H1 (cell line): ENCODE results near the gene OR1K1.

Experiments used
- CHD1 ChIP-seq: IDR thresholded peaks from 2 replicates; pipeline ENCODE4 v1.6.1; 2012; ENCODE audit warnings: low read depth, low read length, improper control_type of control experiment
- CTCF ChIP-seq, 3 experiments: IDR thresholded peaks; 1 replicate in 2 of 3; 2 replicates in 1 of 3; pipeline versions ENCODE4 v1.5.1 to v1.6.1; 2011; ENCODE audit warnings: low read length in 3 of 3, mild to moderate bottlenecking in 3 of 3, inconsistent platforms in 2 of 3, low read depth in 1 of 3, moderate library complexity in 1 of 3; ENCODE audit not compliant: insufficient read depth in 1 of 3; ENCODE audit errors: control extremely low read depth in 1 of 3
- EZH2 ChIP-seq: fragments of 200-600 bp; sonication (generic); IDR thresholded peaks from 2 replicates; pipeline ENCODE4 v1.7.1; 2012; ENCODE audit warnings: low read depth, mild to moderate bottlenecking, moderate library complexity, low read length, inconsistent platforms; ENCODE audit not compliant: severe bottlenecking
- GTF2F1 ChIP-seq: IDR thresholded peaks from 2 replicates; pipeline ENCODE4 v1.6.1; 2012; ENCODE audit warnings: low read depth, low read length, improper control_type of control experiment, borderline replicate concordance
- POLR2A ChIP-seq, 2 experiments: IDR thresholded peaks; 1 replicate in 1 of 2; 2 replicates in 1 of 2; pipeline ENCODE4 v1.6.1; 2011; ENCODE audit warnings: low read depth in 2 of 2, low read length in 2 of 2, mild to moderate bottlenecking in 2 of 2; ENCODE audit errors: control extremely low read depth in 1 of 2
- POLR2AphosphoS5 ChIP-seq: IDR thresholded peaks from 2 replicates; pipeline ENCODE4 v1.6.1; 2011; ENCODE audit warnings: low read depth, low read length
- SUZ12 ChIP-seq: fragments of 200-600 bp; sonication (generic); IDR thresholded peaks from 2 replicates; pipeline ENCODE4 v1.6.1; 2012; ENCODE audit warnings: mild to moderate bottlenecking, inconsistent platforms, low read length, moderate library complexity, mixed read lengths
- TAF1 ChIP-seq: IDR thresholded peaks from 2 replicates; pipeline ENCODE4 v1.6.1; 2011; ENCODE audit warnings: mild to moderate bottlenecking, low read depth, low read length
- USF2 ChIP-seq: IDR thresholded peaks from 2 replicates; pipeline ENCODE4 v1.6.1; 2011; ENCODE audit warnings: low read length, improper control_type of control experiment

GRCh38 chr9:122779181-122779580 lies 20.7 kb upstream of the OR1K1 start:
- TF ChIP-seq TAF1 (no peak), CTCF (IDR thresholded peaks at IDR 0.05; ENCODE audit: control extremely low read depth in 1 of 3, insufficient read depth in 1 of 3, low read depth in 1 of 3, low read length in 3 of 3) (no peak), CHD1 (no peak), POLR2A (IDR thresholded peaks at IDR 0.05; ENCODE audit: control extremely low read depth in 1 of 2, low read depth in 2 of 2, low read length in 2 of 2) (no peak), POLR2AphosphoS5 (no peak), GTF2F1 (no peak), USF2 (no peak), EZH2 (no peak), SUZ12 (no peak)
